Left cardiac atrium (tissue), 4 donors: ENCODE measurements around the gene MGAT5B. TPM values are rescaled to one million over a fixed set of nuclear protein-coding genes. Genes with fewer than 3 reads are reported as not detected.

Source experiments
- ATAC-seq, 2 donors: fragments of 200-7000 bp; cut with Tn5 transposase; one replicate each; pipeline ENCODE4 v1.9.1; 2020; ENCODE audit warnings: mild to moderate bottlenecking in 2 of 2, moderate library complexity in 2 of 2
- DNase-seq: peaks from one replicate; pipeline ENCODE4 v3.0.0-alpha.2; 2020
- intact Hi-C, 2 donors: fragments of 100-400 bp; cut with DNase I; formaldehyde crosslinking; loops; one replicate each; pipeline versions ENCODE4 v1.14.1 to v1.15.1; 2022 to 2023
- total RNA-seq, 2 donors: library from RNA; stranded (reverse); fragmentation: NEBNext Ultra II Directional; extraction: Animal tissue kit (Norgen Biotek cat#: 25700); gene quantifications; one replicate each; pipeline ENCODE4 v1.2.1, GENCODE V29; 2021
- donor health status: DM: no; HTN: yes; CAD: no.
- donor health status: DM: no; HTN: yes; CAD: no; lungs with severe emphysema.
- donor health status: DM: yes; HTN: yes; CAD: no.
- donor health status: Dilated cardiomyopathy.

The MGAT5B gene
- total RNA-seq, 2 donors from 2014 or later, result 0.15 to 0.21 TPM

- no peak for ATAC-seq
- intact Hi-C loops, result no loop called here
- DNase-seq, result no peak
Measured at GRCh38 chr17:76897023-76897422, 28.8 kb downstream of the MGAT5B start.

DNA sequence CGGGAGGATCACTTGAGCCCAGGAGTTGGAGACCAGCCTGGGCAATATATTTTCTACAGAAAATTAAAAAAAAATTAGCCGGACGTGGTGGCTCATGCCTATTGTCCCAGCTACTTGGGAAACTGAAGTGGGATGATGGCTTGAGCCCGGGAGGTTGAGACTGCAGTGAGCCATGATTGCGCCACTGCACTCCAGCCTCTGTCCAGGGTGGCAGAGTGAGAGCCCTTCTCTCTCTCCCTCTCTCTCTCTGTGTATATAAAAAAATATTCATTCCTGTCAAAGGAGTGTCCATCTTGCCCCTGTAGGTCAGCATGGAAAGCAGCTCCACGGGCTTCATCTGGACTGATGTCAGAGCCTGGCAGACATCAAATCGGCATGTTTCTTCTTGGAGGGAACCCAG is 31.2 kb downstream of the MGAT5B start:
- no peak for DNase-seq
- intact Hi-C loops, result no loop called here
- ATAC-seq, result no peak

GRCh38 chr17:76900723-76901122 is 32.5 kb downstream of the MGAT5B start:
- intact Hi-C loops, result no loop called here
- no peak for DNase-seq

DNA sequence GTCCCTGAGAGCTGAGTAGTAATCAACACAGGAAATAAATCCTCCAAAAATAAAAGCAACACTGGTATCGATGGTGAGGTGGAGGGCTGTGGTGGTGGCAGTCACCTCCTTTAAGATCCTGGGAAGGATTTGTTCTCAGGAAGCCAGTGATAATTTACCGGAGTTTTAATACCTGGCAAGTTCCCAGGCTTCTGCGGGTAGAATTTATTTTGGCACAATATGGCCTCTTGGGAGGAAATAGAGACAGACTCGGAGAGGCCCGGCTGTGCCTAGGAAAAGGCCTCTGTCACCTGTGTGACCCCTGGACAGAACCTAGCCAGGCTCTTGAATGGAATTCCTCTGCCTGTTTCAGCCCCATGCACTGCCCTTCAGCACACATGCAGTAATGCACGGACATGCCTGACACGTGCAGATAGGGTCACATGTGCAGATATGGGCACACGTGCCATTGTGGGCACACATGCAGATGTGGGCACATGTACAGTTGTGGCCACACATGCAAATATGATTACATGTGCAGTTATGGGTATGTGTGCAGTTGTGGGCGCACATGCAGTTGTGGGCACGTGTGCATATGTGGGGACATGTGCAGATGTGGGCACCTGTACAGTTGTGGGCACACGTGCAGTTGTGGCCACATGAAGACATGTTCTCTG is 33.5 kb downstream of the MGAT5B start:
- DNase-seq, result no peak
- peak; percentile 44 to 50 for ATAC-seq
- intact Hi-C loops, result no loop called here

More at GRCh38 chr17:76900723-76901122, 32.5 kb downstream of the MGAT5B start:
- no peak for ATAC-seq

DNA sequence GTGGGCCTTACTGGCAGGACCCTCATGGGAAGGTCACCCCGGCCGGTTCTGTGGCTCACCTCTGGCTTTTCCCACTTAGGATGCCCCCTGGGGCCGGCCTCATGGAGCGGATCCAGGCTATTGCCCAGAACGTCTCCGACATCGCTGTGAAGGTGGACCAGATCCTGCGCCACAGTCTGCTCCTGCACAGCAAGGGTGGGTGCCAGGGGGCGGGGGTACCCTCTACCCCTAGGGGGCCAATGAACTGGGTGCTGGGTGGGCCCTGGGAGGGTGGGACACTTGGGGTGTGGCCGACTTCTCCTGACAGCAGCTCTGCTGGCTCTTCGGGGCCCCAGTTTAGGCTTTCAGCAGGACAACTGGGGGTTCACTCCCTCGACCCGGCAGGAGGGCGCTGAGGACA is 34.3 kb downstream of the MGAT5B start:
- intact Hi-C loops, result no loop called here
- DNase-seq, result no peak
- no peak for ATAC-seq

DNA sequence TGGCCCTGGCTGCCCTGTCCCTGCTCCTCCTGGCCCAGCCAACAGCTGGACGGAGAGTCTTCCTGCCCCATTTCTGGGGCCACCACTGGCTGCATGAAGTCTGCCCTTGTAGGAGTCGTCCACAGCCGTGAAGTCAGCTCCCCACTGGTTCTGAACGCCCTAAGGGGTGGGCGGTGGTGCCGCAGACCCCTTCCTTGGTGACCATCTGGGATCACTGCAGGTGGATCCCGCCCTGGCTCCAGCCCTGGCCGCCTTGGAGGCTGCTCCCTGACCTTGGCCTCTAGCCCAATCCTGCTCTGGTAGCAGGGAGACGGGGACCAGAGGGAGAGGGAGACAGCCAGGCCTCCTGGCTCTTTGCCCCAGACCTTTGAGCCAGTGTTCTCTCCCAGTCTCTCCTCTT is 35.4 kb downstream of the MGAT5B start:
- intact Hi-C loops, result no loop called here
- ATAC-seq (no peak), DNase-seq (no peak)

GRCh38 chr17:76904116-76904515 is 35.9 kb downstream of the MGAT5B start:
- DNase-seq (no peak), ATAC-seq (no peak)
- intact Hi-C loops, result no loop called here

GRCh38 chr17:76905036-76905435 is 36.8 kb downstream of the MGAT5B start:
- intact Hi-C loops, result no loop called here
- ATAC-seq (no peak), DNase-seq (no peak)

GRCh38 chr17:76905836-76906235 is 37.6 kb downstream of the MGAT5B start:
- DNase-seq (no peak), ATAC-seq (no peak)
- intact Hi-C loops, result no loop called here

DNA sequence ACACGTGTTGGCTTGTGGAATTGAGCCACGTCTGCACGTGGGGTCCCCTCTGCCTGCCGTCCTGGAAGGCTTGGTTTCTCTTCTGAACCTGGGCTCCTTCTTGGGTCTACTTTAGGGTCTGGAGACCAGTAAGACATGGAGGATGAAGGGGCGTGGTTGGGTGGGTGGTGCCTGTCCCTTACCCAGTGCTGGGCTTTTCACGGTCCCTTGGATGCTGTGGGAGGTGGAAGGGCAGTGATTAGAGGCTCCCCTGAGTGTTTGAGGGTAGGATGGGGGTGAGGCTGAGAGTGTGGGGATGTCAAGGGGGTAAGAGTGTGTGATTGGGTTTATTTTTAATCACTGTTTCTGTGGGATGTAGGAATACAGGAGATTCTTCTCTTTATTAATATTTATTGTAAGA is 38.3 kb downstream of the MGAT5B start:
- no peak for ATAC-seq
- intact Hi-C loops, result no loop called here
- DNase-seq, result no peak

GRCh38 chr17:76907352-76907751 is 39.1 kb downstream of the MGAT5B start:
- intact Hi-C loops, result no loop called here
- ATAC-seq (no peak), DNase-seq (no peak)

DNA sequence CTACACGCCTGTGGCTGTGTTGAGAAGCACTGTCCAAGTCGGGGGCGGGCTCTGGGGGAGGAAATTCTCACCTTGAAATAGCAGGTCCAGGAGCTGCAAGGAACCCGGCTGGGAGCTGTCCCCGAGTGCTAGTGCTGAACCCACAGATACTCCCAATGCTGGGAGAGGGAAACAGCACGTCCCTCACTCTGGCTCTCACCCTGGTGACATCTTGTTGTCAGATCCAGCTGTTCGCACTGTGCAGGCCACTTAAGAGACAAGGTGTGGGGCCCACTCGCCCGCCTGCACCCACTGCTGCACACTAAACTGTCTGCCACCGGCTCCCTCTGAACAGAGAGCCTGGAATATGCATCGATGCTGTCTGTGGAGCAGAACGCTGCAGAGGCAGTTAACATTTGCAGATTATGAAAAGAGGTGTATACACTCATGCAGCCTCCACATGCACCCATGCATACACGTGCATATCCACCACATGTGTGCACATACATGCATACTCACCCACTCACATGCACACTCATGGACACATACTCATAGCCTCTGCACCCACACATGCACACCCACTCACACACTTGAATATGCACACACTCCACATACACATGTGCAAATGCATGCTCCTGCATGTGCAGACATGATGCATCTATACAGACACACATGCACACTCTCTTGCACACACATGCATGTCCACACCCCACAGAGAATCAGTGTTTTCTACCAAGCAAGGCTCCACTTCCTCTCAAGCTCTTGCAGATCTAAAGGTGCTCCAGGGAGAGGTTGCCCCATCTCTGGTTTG is 42.0 kb downstream of the MGAT5B start:
- ATAC-seq (peak; percentile 53 to 65), DNase-seq (peak; percentile 36)
- intact Hi-C loops, result no loop called here

- DNase-seq (no peak), ATAC-seq (no peak)
- intact Hi-C loops, result no loop called here
Measured at GRCh38 chr17:76911299-76912017, 43.3 kb downstream of the MGAT5B start.

DNA sequence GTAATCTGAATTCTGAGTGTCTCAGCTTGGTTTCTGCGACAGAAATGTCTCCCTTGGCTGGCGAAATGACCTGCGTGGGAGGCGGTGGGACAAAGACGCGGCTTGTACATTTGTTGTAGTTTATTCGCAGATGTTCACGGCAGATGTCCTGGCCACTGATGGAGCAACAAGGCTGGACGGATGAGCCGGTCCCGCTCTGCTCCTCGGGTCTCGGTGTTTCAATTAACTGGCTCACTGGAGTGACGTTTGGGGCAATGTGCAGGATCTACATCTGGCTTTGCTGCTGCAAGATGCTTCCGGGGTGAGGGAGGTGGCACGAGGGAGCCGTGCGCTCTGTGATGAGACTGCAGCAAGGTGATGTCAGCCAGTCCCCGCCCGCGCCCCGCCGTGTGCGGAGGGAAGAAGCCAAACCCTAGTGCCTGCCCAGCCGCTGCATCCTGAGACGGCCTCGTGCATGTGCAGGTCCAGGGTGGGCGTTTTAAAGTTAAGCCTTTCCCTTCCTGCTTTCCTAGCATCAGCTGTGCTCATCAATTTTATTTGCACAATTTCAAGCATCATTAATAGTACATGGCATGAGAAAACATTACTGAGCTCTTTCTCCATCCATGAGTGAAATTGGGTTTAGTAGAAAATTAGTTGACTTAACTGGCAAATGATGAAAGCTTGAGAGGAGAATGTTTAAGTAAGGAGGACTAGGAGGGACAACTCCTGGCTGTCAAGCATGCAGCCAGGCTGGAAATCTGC is 44.4 kb downstream of the MGAT5B start:
- no peak for ATAC-seq
- intact Hi-C loops, result no loop called here
- DNase-seq, result no peak

- ATAC-seq (no peak), DNase-seq (no peak)
- intact Hi-C loops, result no loop called here
Measured at GRCh38 chr17:76914937-76915336, 46.7 kb downstream of the MGAT5B start.

DNA sequence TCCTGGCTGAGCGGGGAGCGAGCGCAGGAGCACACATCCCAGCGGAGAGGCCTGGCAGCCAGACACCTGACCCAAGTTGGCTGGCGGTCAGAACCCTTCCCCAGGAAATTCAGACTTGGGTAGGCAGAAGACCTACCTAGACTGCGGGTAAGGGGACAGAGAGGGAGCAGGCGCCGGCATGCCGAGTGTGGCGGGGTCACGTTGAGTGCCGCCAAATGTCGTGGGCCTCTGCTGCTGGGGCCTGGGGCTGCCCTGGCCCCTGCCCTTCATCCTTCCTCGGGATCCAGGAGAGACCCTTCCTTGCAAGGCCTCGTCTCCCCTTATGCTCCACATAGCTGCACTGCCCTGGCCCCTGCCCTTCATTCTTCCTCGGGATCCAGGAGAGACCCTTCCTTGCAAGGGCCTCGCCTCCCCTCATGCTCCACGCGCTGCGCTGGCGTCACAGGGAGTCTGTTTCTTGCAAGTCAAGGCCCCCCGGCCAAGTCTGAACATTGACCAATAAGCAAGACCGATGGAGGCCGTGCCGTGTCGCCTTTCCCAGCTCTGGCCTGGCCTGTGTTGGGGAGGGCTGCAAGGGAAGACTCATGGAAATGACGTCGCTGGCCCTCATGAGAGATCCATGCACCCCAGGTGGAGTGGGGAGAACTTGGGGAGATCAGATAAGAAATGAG is 47.8 kb downstream of the MGAT5B start:
- DNase-seq (no peak), ATAC-seq (no peak)
- intact Hi-C loops, result no loop called here

- peak in 1 of 2 donors; percentile 47 for ATAC-seq
- DNase-seq, result no peak
- intact Hi-C loops, result no loop called here
Measured at GRCh38 chr17:76917829-76918228, 49.6 kb downstream of the MGAT5B start.

DNA sequence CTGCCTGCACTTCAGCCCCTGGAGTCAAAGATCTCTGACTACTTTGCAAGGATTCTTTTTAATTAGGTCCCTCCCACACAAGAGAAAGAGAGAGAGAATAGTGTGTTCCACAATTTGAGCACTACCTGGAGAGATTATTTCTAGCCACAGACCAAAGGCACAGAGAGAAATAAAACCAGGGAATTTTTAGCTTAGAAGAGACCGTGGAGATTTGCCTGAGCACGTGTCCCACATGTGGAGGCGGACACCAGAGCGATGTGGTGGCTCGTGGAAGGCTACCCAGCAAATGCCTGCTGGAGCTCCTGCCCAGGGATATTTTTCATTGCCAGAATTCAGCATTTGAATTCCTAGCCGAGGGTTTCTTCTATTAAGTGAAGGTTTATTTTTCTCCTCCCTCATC is 50.6 kb downstream of the MGAT5B start:
- intact Hi-C loops, result no loop called here
- no peak for DNase-seq
- no peak for ATAC-seq
